ENCODE results near the gene SH3YL1. TPM values are rescaled to one million over a fixed set of nuclear protein-coding genes. Genes with fewer than 3 reads are reported as not detected.

SH3YL1 gene
- total and polyA plus RNA-seq, 2 donors from 2014 or later: 57.3 to 111 TPM

DNA sequence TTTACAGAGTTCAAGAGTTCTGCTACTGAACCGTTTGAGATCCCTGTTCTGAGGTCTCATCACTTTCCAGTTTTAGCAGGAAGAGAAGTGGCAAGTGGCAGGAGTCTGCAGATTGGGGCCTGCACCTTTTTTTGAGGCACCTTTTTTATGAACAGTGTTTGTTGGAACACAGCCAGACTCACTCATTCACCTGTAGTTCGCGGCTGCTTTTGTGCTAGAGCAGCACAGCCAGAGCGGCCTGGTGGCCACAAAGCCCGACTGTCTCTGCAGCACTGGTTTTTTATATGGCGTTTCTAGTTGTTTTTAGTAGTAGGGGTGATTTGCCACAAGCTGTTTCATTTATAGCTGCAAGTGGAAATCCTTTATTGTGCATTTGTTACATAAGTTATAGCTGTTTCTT, 9.5 kb upstream of the SH3YL1 start:
- intact Hi-C loops (cut with DNase I): no loop called here
- no peak for DNase-seq
- Histone ChIP-seq H3K9me3 (ENCODE audit: control insufficient read depth in 2 of 3, insufficient read depth in 1 of 3, low read length in 3 of 3) (no peaks in the 10 kb centered on the region), H3K4me3 (ENCODE audit: low read length in 3 of 3) (no peak overlapping the region), H3K9ac (ENCODE audit: low read length in 3 of 3) (no peak overlapping the region), H3K27ac (ENCODE audit: low read depth in 2 of 2, low read length in 2 of 2) (no peak overlapping the region), H3K27me3 (ENCODE audit: control insufficient read depth, insufficient read depth, low read length) (no peaks in the 10 kb centered on the region), H3K36me3 (ENCODE audit: control insufficient read depth in 2 of 3, insufficient read depth in 3 of 3, low read length in 3 of 3) (peaks cover 1 to 17% (median 9%) of the 10 kb centered on the region in 3 donors), H3K4me1 (ENCODE audit: control insufficient read depth in 2 of 3, insufficient read depth in 2 of 3, low read depth in 1 of 3, low read length in 3 of 3) (peaks cover 0 to under 1% (median 0%) of the 10 kb centered on the region in 3 donors)
- no peak for FAIRE-seq
- no peak for TF ChIP-seq CTCF (IDR thresholded peaks at IDR 0.05; ENCODE audit: borderline replicate concordance, extremely low read depth, insufficient read depth)

DNA sequence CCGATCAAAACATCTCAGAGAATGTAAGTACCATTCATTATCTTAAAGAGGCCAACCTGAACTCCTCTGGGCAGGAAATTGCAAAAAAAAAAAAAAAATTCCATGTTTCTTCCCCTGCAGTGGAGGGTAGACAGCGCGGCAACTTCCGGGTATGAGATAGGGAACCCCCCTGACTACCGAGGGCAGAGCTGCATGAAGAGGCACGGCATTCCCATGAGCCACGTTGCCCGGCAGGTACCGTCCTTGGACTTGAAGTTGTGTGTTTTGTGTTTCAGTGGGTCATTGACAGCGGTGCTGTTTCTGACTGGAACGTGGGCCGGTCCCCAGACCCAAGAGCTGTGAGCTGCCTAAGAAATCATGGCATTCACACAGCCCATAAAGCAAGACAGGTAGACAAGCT, 8.1 kb upstream of the SH3YL1 start:
- DNase-seq: peak in 1 of 5 donors; percentile 70
- no peak for FAIRE-seq
- Histone ChIP-seq H3K4me3 (ENCODE audit: low read length in 3 of 3) (no peak overlapping the region), H3K27ac (ENCODE audit: low read depth in 2 of 2, low read length in 2 of 2) (no peak overlapping the region), H3K27me3 (ENCODE audit: control insufficient read depth, insufficient read depth, low read length) (no peaks in the 10 kb centered on the region), H3K9ac (ENCODE audit: low read length in 3 of 3) (no peak overlapping the region), H3K4me1 (ENCODE audit: control insufficient read depth in 2 of 3, insufficient read depth in 2 of 3, low read depth in 1 of 3, low read length in 3 of 3) (no peaks in the 10 kb centered on the region), H3K9me3 (ENCODE audit: control insufficient read depth in 2 of 3, insufficient read depth in 1 of 3, low read length in 3 of 3) (no peaks in the 10 kb centered on the region), H3K36me3 (ENCODE audit: control insufficient read depth in 2 of 3, insufficient read depth in 3 of 3, low read length in 3 of 3) (peaks cover 0 to 6% (median 3%) of the 10 kb centered on the region in 3 donors)
- no peak for TF ChIP-seq CTCF (IDR thresholded peaks at IDR 0.05; ENCODE audit: borderline replicate concordance, extremely low read depth, insufficient read depth)
- intact Hi-C loops (cut with DNase I): no loop called here

DNA sequence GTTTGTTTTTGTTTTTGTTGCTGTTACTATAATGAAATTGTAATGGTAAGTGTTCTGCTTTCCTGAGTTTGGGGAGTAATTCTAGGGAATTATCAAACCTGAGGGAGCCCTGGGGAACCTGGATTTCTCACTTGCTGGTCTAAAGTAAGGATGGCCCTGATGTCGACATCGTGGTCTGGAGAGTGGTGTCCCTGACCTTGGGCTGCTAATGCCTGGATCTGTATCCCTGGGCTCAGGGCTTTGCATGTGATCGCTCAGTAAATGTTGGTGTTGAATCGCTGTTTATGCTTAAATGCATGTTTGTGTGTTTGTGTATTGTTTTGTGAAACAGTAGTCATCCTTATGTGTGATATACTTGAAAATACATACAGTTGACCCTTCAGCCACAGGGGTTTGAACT, 7.0 kb upstream of the SH3YL1 start:
- DNase-seq (no peak), FAIRE-seq (no peak)
- no peak for TF ChIP-seq CTCF (IDR thresholded peaks at IDR 0.05; ENCODE audit: borderline replicate concordance, extremely low read depth, insufficient read depth)
- intact Hi-C loops (cut with DNase I): no loop called here
- Histone ChIP-seq H3K4me1 (ENCODE audit: control insufficient read depth in 2 of 3, insufficient read depth in 2 of 3, low read depth in 1 of 3, low read length in 3 of 3) (peaks cover 0 to 4% (median 4%) of the 10 kb centered on the region in 3 donors), H3K27me3 (ENCODE audit: control insufficient read depth, insufficient read depth, low read length) (no peaks in the 10 kb centered on the region), H3K27ac (ENCODE audit: low read depth in 2 of 2, low read length in 2 of 2) (no peak overlapping the region), H3K36me3 (ENCODE audit: control insufficient read depth in 2 of 3, insufficient read depth in 3 of 3, low read length in 3 of 3) (peaks cover 0 to 3% (median 0%) of the 10 kb centered on the region in 3 donors), H3K4me3 (ENCODE audit: low read length in 3 of 3) (no peak overlapping the region), H3K9me3 (ENCODE audit: control insufficient read depth in 2 of 3, insufficient read depth in 1 of 3, low read length in 3 of 3) (no peaks in the 10 kb centered on the region), H3K9ac (ENCODE audit: low read length in 3 of 3) (no peak overlapping the region)

Data from kidney (tissue), 14 donors.